GM18499 (cell line): ENCODE measurements around the gene ZNF566.
"Not testable (repeated sequence)": the region's sequence is repeated elsewhere in the genome, so short reads cannot be mapped to it uniquely, and the experiment has no call there.

Source experiments
- ATAC-seq: cut with Tn5 transposase; IDR thresholded peaks from one replicate; pipeline ENCODE4 v1.9.1; 2021; ENCODE audit warnings: moderate number of reproducible peaks; ENCODE audit not compliant: insufficient read depth, unreplicated experiment

Gene ZNF566

GRCh38 chr19:36489118-36489919 is at the start of gene ZNF566:
TSS of gene ZNF566 (minus strand) at chr19:36489561. CDS start at chr19:36476557, 13,004 bp downstream.
- peak; percentile 81 for ATAC-seq

- peak; percentile 24 for ATAC-seq
These were observed 39.7 kb upstream of the ZNF566 start for GRCh38 chr19:36528921-36529518.

DNA sequence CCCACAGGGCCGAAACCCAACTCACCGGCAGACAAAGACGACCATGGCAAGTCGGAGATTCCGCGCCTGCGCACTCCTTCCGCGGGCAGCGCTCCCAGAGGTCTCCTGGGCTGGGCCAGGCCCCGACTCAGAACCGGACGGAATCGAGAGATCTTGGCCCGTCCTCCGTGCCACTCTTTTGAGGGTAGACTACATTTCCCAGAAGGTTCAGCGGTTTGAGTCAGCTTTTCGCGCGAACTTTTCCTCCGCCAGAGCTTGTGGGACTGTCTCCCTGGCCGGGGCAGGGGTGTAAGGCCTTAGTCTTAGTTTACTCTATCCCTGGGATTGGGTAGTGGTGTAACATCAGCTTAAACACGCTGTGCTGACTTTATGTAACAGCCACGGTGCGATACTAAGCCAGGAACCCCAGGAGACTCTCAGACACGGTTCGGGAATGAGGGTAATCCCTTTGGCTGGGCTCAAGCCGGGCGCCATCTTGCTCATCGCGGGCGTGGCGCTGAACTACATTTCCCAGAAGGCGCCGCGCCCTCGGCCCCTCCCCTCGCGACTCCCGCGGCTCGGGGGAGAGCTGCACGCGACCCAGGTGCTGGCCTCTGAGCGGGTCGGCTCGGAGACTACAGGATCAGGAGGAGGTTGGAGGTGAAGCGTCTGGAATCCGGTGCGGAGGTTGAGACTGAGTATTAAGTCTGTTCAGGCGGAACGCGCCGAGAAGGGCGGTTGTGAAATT is 39.0 kb upstream of the ZNF566 start, which contains the start of gene ZNF260:
ZNF260 (minus strand) TSS at position 78 of the 727 bp plus-strand sequence. CDS start 13,033 bp downstream, outside the sequence.
- ATAC-seq: peak; percentile 52

GRCh38 chr19:36527873-36528193 is 38.5 kb upstream of the ZNF566 start:
- ATAC-seq: no peak

- ATAC-seq: no peak
These were observed 38.0 kb upstream of the ZNF566 start for GRCh38 chr19:36527341-36527740.

DNA sequence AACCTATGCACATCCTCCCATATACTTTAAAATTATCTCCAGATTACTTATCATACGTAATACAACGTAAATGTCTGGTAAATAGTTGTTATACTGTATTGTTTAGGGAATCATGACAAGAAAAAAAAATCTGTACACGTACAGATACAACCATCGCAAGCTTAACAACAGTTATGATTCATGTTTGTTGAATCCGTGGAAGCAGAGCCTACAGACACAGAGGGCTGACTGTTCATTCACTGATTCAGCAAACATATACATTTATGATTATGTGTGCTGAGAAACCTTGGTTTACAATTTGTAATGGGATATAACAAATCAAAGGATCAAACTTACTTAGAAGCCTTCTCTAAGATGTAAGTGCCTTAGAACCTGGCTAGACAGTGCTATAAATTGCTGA is 37.2 kb upstream of the ZNF566 start:
- no peak for ATAC-seq

DNA sequence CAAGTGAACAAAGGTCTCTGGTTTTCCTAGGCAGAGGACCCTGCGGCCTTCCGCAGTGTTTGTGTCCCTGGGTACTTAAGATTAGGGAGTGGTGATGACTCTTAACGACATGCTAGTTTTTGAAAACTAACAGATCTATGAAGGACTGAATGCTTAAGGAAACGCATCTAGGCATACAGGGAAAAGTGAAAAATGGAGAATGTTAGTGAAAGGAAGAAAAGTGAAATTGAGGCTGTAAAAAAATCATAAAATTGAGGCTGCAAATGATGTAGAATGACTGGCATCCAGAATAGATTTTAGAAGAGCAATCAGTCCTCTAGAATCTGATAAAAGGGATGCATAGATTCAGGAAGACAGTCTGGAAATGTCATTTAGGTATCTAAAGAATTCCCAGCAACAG is 35.3 kb upstream of the ZNF566 start:
- ATAC-seq: no peak

GRCh38 chr19:36514012-36514612 is 24.8 kb upstream of the ZNF566 start:
- ATAC-seq: no peak

GRCh38 chr19:36508325-36508724 is 19.0 kb upstream of the ZNF566 start:
- ATAC-seq: no peak

- no peak for ATAC-seq
These were observed 12.6 kb upstream of the ZNF566 start for GRCh38 chr19:36501973-36502372.

DNA sequence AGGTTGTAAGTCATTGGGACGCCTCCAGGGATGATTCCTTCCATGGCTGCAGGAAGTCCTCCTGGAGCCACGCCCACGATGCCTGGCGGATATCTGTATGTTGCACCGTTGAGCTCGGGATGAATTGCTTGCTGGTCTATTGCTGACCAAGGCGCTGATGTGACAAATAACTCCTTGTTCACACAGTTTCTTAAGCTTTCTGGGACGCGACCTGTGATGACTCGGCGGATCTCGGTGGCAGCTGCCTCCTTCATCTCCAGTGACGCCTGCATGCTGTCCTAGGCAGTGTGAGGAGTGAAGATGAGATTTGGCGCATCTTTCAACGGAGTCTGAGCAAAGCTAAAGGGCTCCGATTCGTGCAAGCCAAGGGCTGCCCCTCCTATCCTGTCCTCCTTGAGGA is 7.6 kb upstream of the ZNF566 start:
- ATAC-seq: no peak

GRCh38 chr19:36492689-36493453 is 3.5 kb upstream of the ZNF566 start:
- ATAC-seq: not testable (repeated sequence)

DNA sequence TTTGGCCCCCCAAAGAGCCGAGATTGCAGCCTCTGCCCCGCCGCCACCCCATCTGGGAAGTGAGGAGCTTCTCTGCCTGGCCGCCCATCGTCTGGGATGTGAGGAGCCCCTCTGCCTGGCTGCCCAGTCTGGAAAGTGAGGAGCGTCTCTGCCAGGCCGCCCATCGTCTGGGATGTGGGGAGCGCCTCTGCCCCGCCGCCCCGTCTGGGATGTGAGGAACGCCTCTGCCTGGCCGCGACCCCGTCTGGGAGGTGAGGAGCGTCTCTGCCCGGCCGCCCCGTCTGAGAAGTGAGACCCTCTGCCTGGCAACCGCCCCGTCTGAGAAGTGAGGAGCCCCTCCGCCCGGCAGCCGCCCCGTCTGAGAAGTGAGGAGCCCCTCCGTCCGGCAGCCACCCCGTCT is 1.5 kb upstream of the ZNF566 start:
- ATAC-seq: not testable (repeated sequence)

GRCh38 chr19:36489920-36490415 is 607 bp upstream of the ZNF566 start:
- ATAC-seq: peak; percentile 33

DNA sequence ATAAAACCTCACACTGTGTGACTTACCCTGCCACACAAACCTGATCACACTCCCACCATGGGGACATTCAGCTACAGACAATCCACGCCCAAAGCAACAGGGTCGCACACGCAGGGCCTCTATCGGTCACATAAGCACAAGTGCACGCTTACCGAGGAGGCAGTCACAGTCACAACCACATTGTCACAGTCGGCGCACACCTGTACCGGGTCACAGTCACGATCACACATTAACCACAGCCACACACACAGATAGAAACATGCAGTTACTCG is 579 bp downstream of the ZNF566 start:
- no peak for ATAC-seq

GRCh38 chr19:36488118-36488845 is 1.1 kb downstream of the ZNF566 start:
- ATAC-seq: no peak

GRCh38 chr19:36483653-36484052 is 5.7 kb downstream of the ZNF566 start:
- no peak for ATAC-seq

GRCh38 chr19:36482876-36483275 is 6.5 kb downstream of the ZNF566 start:
- ATAC-seq: no peak

DNA sequence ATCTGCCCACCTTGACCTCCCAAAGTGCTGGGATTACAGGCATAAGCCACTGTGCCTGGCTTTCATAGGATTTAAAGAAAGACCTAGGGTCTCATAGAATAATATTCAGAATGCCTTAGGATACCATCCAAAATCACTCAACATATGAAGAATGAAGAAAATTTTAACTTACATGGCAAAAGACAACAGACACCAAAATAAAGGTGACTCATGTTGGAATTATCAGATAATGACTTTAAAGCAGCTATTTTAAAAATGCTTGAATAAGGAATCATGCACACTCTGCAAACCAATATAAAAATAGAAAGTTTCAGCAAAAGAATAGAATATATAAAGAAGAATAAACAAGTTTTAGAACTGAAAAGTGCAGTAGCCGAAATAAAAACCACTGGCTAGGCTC is 29.3 kb downstream of the ZNF566 start:
- ATAC-seq: no peak

DNA sequence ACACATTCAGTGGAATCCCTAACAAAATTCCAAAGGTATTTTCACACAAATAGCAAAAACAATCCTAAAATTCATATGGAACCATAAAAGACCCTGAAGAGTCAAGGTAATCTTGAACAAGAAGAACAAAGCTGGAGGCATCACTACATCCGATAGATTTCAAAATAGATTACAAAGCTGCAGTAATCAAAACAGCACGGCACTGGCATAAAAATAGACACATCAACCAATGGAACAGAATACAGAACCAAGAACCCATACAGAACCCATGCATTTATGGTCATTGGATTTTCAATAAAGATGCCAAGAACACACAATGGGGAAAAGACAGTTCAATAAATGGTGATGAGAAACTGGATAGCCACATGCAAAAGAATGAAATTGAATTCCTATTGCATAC is 32.5 kb downstream of the ZNF566 start:
- ATAC-seq: no peak
